Measurements from ENCODE around the gene CAMK2D. TPM values are rescaled to one million over a fixed set of nuclear protein-coding genes. Genes with fewer than 3 reads are reported as not detected.

The CAMK2D gene
- total RNA-seq, 1 donor from 2014 or later: 214 TPM

- intact Hi-C loops (cut with DNase I): no loop called here
- DNase-seq (ENCODE audit: missing footprints) (no peak), ATAC-seq (no peak)
These were observed 340.6 kb downstream of the CAMK2D start for GRCh38 chr4:113420938-113421337.

- no peak for ATAC-seq
- intact Hi-C loops (cut with DNase I): no loop called here
- no peak for DNase-seq (ENCODE audit: missing footprints)
These were observed 341.9 kb downstream of the CAMK2D start for GRCh38 chr4:113419631-113420030.

- DNase-seq (ENCODE audit: missing footprints): no peak
- intact Hi-C loops (cut with DNase I): no loop called here
These were observed 350.0 kb downstream of the CAMK2D start for GRCh38 chr4:113411496-113411938.

GRCh38 chr4:113410686-113411085 is 350.9 kb downstream of the CAMK2D start:
- ATAC-seq: no peak

More at GRCh38 chr4:113411496-113411938, 350.0 kb downstream of the CAMK2D start:
- ATAC-seq: peak; percentile 20

GRCh38 chr4:113409181-113409580 is 352.4 kb downstream of the CAMK2D start:
- intact Hi-C loops (cut with DNase I): no loop called here
- DNase-seq (ENCODE audit: missing footprints) (no peak), ATAC-seq (no peak)

More at GRCh38 chr4:113410686-113411085, 350.9 kb downstream of the CAMK2D start:
- no peak for DNase-seq (ENCODE audit: missing footprints)
- intact Hi-C loops (cut with DNase I): no loop called here

GRCh38 chr4:113407409-113407808 is 354.1 kb downstream of the CAMK2D start:
- DNase-seq (ENCODE audit: missing footprints) (no peak), ATAC-seq (no peak)
- intact Hi-C loops (cut with DNase I): no loop called here

GRCh38 chr4:113406723-113407016 is 354.9 kb downstream of the CAMK2D start:
- intact Hi-C loops (cut with DNase I): no loop called here
- no peak for ATAC-seq
- no peak for DNase-seq (ENCODE audit: missing footprints)

GRCh38 chr4:113405874-113406722 is 355.4 kb downstream of the CAMK2D start:
- no peak for DNase-seq (ENCODE audit: missing footprints)
- intact Hi-C loops (cut with DNase I): no loop called here
- no peak for ATAC-seq

- ATAC-seq: peak; percentile 49
- no peak for DNase-seq (ENCODE audit: missing footprints)
- intact Hi-C loops (cut with DNase I): no loop called here
These were observed 356.7 kb downstream of the CAMK2D start for GRCh38 chr4:113404841-113405240.

- intact Hi-C loops (cut with DNase I): no loop called here
- no peak for ATAC-seq
- no peak for DNase-seq (ENCODE audit: missing footprints)
These were observed 357.4 kb downstream of the CAMK2D start for GRCh38 chr4:113404167-113404571.

Other genes with a start within 250 kb of the CAMK2D start
- 0.54 TPM for gene ARSJ, start 217.9 kb upstream of the CAMK2D start, total RNA-seq

Data from Right ventricle myocardium inferior (tissue), 1 donor.